GM12872 (cell line): ENCODE measurements around the gene KLHL29.

Experiments
- TF ChIP-seq, protein P1 (sequence below): IDR thresholded peaks from 3 replicates; pipeline ENCODE4 v1.5.1; 2011; ENCODE audit warnings: low read depth, mild to moderate bottlenecking, low read length, moderate library complexity; ENCODE audit not compliant: insufficient read depth

The KLHL29 gene

DNA sequence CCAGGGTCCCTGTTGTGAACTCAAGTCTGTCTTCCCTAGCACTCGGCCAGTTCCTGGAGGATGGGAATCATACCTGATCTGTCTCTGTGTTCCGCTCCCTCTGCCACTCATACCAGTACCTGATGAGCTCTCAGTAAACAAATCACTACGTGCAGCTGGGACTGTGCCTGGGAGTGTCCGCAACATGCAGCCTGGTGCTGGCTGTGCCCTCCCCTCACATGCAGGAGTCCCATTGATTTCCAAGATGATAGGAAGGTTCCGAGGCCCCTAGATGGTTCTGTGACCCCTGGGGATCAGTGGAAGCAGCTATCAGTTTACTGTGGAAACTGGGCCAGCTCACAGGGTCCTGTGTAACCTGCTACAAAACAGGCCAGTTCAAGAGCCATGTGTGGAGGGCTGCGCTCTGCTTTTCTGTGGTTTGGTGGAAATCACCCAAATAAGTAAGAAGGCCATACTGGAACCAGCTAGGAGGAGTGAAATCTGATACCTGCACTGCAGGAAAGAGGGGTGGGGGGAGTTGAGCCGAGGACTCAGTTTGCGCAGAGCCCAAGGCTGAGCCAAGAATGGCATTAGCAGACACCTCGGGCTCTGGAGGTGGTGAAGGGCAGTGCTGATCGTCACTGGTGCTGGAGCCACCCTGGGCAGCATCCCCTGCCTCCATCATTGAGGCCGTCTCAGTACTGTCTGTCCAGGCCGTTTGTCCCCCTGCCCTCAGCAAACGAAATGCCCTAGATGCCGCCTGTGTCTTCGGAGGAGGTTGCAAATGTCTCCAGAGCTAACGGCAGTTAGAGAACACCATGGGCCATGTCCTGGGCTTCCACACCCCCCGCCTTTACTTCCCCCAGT lies 93.3 kb downstream of the KLHL29 start:
- TF ChIP-seq, protein P1, sequence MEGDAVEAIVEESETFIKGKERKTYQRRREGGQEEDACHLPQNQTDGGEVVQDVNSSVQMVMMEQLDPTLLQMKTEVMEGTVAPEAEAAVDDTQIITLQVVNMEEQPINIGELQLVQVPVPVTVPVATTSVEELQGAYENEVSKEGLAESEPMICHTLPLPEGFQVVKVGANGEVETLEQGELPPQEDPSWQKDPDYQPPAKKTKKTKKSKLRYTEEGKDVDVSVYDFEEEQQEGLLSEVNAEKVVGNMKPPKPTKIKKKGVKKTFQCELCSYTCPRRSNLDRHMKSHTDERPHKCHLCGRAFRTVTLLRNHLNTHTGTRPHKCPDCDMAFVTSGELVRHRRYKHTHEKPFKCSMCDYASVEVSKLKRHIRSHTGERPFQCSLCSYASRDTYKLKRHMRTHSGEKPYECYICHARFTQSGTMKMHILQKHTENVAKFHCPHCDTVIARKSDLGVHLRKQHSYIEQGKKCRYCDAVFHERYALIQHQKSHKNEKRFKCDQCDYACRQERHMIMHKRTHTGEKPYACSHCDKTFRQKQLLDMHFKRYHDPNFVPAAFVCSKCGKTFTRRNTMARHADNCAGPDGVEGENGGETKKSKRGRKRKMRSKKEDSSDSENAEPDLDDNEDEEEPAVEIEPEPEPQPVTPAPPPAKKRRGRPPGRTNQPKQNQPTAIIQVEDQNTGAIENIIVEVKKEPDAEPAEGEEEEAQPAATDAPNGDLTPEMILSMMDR, result no peak

DNA sequence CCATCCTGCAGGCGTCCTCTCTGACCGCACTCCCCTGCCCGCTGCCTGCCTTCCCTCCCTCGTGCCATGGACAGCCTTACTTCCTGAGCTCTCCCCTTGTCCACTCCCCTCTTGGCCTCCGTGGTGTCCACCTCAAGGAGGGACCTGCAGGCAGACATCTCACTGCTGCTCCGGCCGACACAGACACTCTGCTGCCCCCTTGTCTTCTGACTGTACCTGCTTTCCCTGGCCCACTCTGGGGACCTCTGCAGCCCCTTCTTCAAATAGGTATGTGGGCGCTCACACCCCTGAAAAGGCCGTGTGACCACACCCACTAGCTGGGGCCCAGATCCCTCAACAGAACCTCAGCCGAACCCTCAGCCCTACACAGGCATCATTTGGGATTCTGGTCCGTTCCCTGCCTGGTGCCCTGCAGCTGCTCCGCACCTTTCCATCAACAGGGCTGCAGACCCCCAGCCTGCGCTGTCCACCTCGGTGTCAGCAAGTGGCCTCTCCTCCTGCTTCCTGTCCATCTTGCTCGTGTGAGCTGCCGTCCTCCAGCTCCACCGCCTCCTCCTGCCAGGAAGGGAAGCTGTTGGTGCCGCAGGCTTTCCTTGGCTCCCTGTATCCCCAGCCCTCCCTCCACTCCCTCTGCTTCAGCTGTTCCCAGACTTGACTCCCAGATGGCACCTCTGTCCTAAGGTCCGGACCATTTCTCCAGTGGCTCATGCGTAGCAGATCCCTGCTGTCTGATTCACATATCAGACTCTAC lies 94.1 kb downstream of the KLHL29 start:
- TF ChIP-seq, protein P1, result no peak

DNA sequence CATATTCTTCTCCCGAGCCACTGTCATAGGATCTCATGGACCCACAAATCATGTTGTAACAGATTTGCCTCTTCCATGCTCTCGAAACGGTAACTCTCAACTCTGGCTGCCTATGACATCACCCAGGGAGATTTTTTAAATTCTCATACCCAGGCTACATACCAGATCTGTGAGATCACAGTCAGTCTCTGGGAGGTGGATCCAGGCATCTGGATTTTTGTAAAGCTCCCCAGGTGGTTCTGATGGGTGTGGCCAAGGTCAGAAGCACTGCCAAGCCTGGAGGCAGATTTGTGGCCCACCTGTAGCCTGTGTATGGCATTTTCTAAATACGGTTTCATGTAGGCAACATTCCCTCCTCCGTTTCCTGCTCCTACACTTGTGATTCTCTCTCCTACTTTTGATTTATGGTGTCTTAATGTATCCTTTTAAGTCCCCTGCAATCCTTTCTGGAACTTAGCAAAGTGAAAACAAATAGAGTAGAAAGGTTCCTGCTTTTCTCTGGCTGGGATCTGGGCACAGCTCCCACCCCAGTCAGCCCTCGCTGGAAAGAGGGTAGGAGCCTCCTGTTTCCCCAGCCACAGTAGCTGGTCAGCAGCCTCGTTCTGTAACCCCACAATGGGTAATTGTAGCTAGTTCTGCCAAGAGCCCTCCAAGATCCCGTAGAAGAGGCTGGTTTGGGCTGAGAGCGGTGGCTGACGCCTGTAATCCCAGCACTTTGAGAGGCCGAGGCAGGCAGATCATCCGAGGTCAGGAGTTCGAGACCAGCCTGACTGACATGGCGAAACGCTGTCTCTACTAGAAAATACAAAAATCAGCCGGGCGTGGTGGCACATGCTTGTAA lies 96.2 kb downstream of the KLHL29 start:
- TF ChIP-seq, protein P1, result no peak

DNA sequence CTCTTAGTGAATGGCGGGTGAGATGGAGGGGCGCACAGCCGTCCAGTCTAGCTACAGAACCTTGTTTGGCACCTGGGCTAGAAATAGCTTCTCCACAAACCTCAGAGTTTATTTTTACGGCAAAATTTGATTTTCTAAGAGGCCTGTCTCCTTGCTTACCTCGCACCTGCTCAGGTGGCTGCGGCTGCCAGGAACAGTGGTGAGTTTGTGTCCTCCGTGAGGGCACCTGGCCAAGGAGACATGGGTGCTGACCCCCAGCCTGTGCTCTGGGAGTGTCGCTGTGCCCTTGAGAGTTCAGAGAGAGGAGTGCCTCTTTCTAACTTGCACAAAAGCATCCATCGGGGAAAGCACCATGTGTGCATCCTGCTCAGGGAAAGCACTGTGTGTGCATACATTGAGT lies 97.2 kb downstream of the KLHL29 start:
- TF ChIP-seq, protein P1, result no peak

DNA sequence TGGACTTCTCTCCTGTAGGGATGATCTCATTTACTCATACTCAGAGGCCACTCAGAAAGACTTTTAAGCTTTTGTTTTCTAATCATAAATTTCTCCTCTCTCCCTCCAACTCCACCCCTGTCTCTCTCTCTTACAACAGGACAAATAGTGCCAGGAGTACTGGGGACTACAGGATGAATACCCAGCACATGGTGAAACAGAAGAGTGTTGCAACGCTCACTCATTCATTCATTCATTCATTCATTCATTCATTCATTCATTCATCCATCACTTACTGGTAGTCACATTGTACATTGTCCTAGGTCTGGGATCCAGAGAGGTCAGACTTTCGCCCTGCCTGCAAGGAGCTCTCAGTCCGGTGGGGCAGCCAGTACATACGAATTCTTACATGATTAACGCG lies 97.6 kb downstream of the KLHL29 start:
- TF ChIP-seq, protein P1, result no peak

DNA sequence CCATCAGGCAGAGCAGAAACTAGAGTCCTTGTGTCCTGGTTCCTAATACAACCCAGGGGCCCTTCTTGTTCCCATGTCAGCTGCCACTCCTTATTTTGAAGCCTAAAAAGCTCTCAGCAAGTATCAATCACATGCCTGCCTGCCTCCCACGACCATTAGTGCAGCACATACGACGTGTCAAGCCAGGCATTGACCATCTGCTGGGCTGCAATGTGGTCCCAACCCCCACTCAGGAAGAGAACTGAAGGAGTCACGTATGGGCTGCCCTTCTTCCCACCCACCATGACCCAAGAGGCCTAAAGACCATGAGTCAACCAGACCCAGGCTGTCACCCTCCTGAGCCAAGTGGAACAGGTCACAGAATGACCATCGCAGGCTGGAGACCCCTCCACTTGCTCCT lies 98.8 kb downstream of the KLHL29 start:
- TF ChIP-seq, protein P1, result no peak

DNA sequence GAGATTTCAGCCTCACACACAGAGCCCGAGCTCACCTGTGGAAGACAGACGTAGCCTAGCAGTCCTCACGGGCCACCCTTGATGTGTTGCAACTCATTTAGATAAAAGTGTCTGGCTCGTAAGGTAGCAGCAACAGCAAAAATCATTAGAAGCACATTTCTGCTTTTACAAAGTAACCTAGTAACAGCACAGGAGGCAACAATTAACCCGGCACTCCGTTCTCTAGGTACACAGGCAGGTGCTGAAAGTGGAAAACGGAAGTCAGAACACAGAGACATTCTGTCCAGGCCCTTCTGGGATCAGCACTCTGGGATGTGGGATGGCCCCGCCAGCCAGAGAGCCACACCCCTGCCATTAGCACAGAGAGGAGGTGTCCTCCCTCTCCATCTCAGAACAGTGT lies 99.3 kb downstream of the KLHL29 start:
- TF ChIP-seq, protein P1, result no peak
